GM12892 (cell line): ENCODE measurements around the gene AUNIP.
A peak's percentile ranks its signal among the peaks of the same experiment; 100 is the strongest.

Source experiments
- DNase-seq: peaks from one replicate; pipeline ENCODE4 v3.0.0; 2011; ENCODE audit not compliant: insufficient read length
- FAIRE-seq: peaks from 2 replicates; lab custom pipeline; 2011; peaks lifted over from hg19 to GRCh38; lab: Jason Lieb, UNC
- POLR2A ChIP-seq: IDR thresholded peaks from 2 replicates; pipeline ENCODE4 v1.6.1; 2011; ENCODE audit warnings: low read depth, low read length, control low read depth
- POLR2AphosphoS5 ChIP-seq: IDR thresholded peaks from 2 replicates; pipeline ENCODE4 v1.6.1; 2011; ENCODE audit warnings: low read depth, low read length, control low read depth
- TAF1 ChIP-seq: IDR thresholded peaks from 2 replicates; pipeline ENCODE4 v1.6.1; 2011; ENCODE audit warnings: low read depth, mild to moderate bottlenecking, control low read depth, low read length, borderline replicate concordance

The AUNIP gene

GRCh38 chr1:25899792-25900191, 40.5 kb upstream of the AUNIP start:
- FAIRE-seq (no peak), DNase-seq (no peak)
- TF ChIP-seq POLR2A (no peak), TAF1 (no peak), POLR2AphosphoS5 (no peak)

GRCh38 chr1:25898223-25899015, 39.2 kb upstream of the AUNIP start:
- TF ChIP-seq TAF1 (no peak), POLR2AphosphoS5 (no peak; the same call in 1 of the 2 replicates), POLR2A (no peak; the same call in 1 of the 2 replicates)
- DNase-seq (no peak), FAIRE-seq (no peak)

GRCh38 chr1:25897754-25898153, 38.5 kb upstream of the AUNIP start:
- TF ChIP-seq TAF1 (no peak), POLR2AphosphoS5 (peak; percentile 35; the same call in 1 of the 2 replicates), POLR2A (no peak)
- FAIRE-seq (no peak), DNase-seq (no peak)

GRCh38 chr1:25896266-25896665, 37.0 kb upstream of the AUNIP start:
- FAIRE-seq (no peak), DNase-seq (no peak)
- TF ChIP-seq POLR2AphosphoS5 = no peak
- no peak for TF ChIP-seq TAF1
- no peak for TF ChIP-seq POLR2A

GRCh38 chr1:25895365-25895990, 36.2 kb upstream of the AUNIP start:
- FAIRE-seq (peak; percentile 86), DNase-seq (peak; percentile 97)
- TF ChIP-seq POLR2A (no peak), TAF1 (no peak), POLR2AphosphoS5 (no peak)

- DNase-seq (no peak), FAIRE-seq (no peak)
- no peak for TF ChIP-seq TAF1
- no peak for TF ChIP-seq POLR2A
- TF ChIP-seq POLR2AphosphoS5 = no peak
Measured at GRCh38 chr1:25893116-25893515, 33.9 kb upstream of the AUNIP start.

- DNase-seq (no peak), FAIRE-seq (no peak)
- TF ChIP-seq POLR2A (no peak), TAF1 (no peak), POLR2AphosphoS5 (no peak)
Measured at GRCh38 chr1:25891606-25892005, 32.3 kb upstream of the AUNIP start.

GRCh38 chr1:25890239-25891034, 31.2 kb upstream of the AUNIP start:
- DNase-seq (no peak), FAIRE-seq (no peak)
- TF ChIP-seq TAF1 = no peak
- no peak for TF ChIP-seq POLR2A
- no peak for TF ChIP-seq POLR2AphosphoS5

- no peak for TF ChIP-seq POLR2A
- 0 out of 2 replicates have a peak, but pooled peaks have one; percentile 26 for TF ChIP-seq POLR2AphosphoS5
- FAIRE-seq = no peak
- DNase-seq = no peak
Measured at GRCh38 chr1:25889470-25889869, 30.2 kb upstream of the AUNIP start.

GRCh38 chr1:25888426-25888987, 29.2 kb upstream of the AUNIP start:
- TF ChIP-seq TAF1 (no peak), POLR2AphosphoS5 (no peak), POLR2A (no peak)
- FAIRE-seq (no peak), DNase-seq (no peak)

- FAIRE-seq = no peak
- no peak for TF ChIP-seq POLR2AphosphoS5
- no peak for TF ChIP-seq POLR2A
- TF ChIP-seq TAF1 = no peak
- DNase-seq = no peak
Measured at GRCh38 chr1:25885602-25886001, 26.3 kb upstream of the AUNIP start.
